K562 (cell line): ENCODE measurements around the gene DIP2A. TPM values are rescaled to one million over a fixed set of nuclear protein-coding genes. Genes with fewer than 3 reads are reported as not detected.

Source experiments
- DPF2 ChIP-seq: fragments of 450-650 bp; IDR thresholded peaks from 2 replicates; pipeline ENCODE4 v1.6.1; 2016
- E2F1 ChIP-seq: sonication (generic); formaldehyde crosslinking; IDR thresholded peaks from 2 replicates; pipeline ENCODE4 v1.8.1; 2023; ENCODE audit warnings: mild to moderate bottlenecking, missing genetic modification reagents, moderate library complexity
- ESRRA ChIP-seq: fragments of 450-650 bp; IDR thresholded peaks from 2 replicates; pipeline ENCODE4 v1.6.1; 2014; ENCODE audit warnings: low read depth, mild to moderate bottlenecking, moderate library complexity, borderline replicate concordance
- HDAC2 ChIP-seq: fragments of 450-650 bp; IDR thresholded peaks from 2 replicates; pipeline ENCODE4 v1.6.1; 2016; ENCODE audit warnings: mild to moderate bottlenecking
- HNRNPL ChIP-seq: fragments of 200-400 bp; formaldehyde crosslinking; IDR thresholded peaks from 2 replicates; pipeline ENCODE4 v1.6.1; 2017; ENCODE audit warnings: low read depth, mild to moderate bottlenecking, low read length
- JUND ChIP-seq, 2 experiments: IDR thresholded peaks; 2 replicates in 1 of 2; 3 replicates in 1 of 2; pipeline ENCODE4 v1.6.1; 2011; ENCODE audit warnings: borderline replicate concordance in 2 of 2, low read depth in 2 of 2, low read length in 2 of 2, improper control_type of control experiment in 1 of 2, missing biosample characterization in 1 of 2, missing genetic modification characterization in 1 of 2, missing genetic modification reagents in 1 of 2
- KDM1A ChIP-seq, 2 experiments: fragments of 450-650 bp; IDR thresholded peaks; 2 replicates each; pipeline ENCODE4 v1.6.1; 2016; ENCODE audit warnings: mild to moderate bottlenecking in 2 of 2
- LCOR ChIP-seq: sonication (generic); formaldehyde crosslinking; IDR thresholded peaks from 2 replicates; pipeline ENCODE4 v1.8.0; 2022; ENCODE audit warnings: mild to moderate bottlenecking, missing genetic modification reagents
- NFRKB ChIP-seq: fragments of 450-650 bp; IDR thresholded peaks from 2 replicates; pipeline ENCODE4 v1.6.1; 2016; ENCODE audit warnings: low read depth
- PHF8 ChIP-seq: fragments of 200-600 bp; sonication (generic); IDR thresholded peaks from 2 replicates; pipeline ENCODE4 v1.6.1; 2012; ENCODE audit warnings: mixed run types, mild to moderate bottlenecking, inconsistent platforms, low read length, moderate library complexity, borderline replicate concordance
- PML ChIP-seq: IDR thresholded peaks from 2 replicates; pipeline ENCODE4 v1.6.1; 2012; ENCODE audit warnings: low read length, inconsistent platforms
- SAP30 ChIP-seq: fragments of 200-600 bp; sonication (generic); IDR thresholded peaks from 2 replicates; pipeline ENCODE4 v1.6.1; 2012; ENCODE audit warnings: borderline replicate concordance, low read depth, mild to moderate bottlenecking, moderate library complexity, low read length, control low read depth, inconsistent platforms; ENCODE audit not compliant: insufficient read depth, poor library complexity, severe bottlenecking
- TCF3 ChIP-seq: sonication (generic); formaldehyde crosslinking; IDR thresholded peaks from 2 replicates; pipeline ENCODE4 v1.4.0; 2020; ENCODE audit warnings: mild to moderate bottlenecking, missing genetic modification reagents
- TCF7 ChIP-seq: sonication (generic); IDR thresholded peaks from 2 replicates; pipeline ENCODE4 v1.6.1; 2016; ENCODE audit warnings: antibody characterized with exemption, borderline replicate concordance
- TOE1 ChIP-seq, 2 experiments: fragments of 450-650 bp in 1 of 2; sonication (generic) in 1 of 2; formaldehyde crosslinking in 1 of 2; IDR thresholded peaks; 2 replicates each; pipeline versions ENCODE4 v1.7.1 to v1.8.0; 2016 to 2022; ENCODE audit warnings: borderline replicate concordance in 2 of 2, mild to moderate bottlenecking in 2 of 2, antibody characterized with exemption in 1 of 2, inconsistent platforms in 1 of 2, low read depth in 1 of 2, missing genetic modification reagents in 1 of 2, moderate library complexity in 1 of 2
- ZBTB1 ChIP-seq: sonication (generic); formaldehyde crosslinking; IDR thresholded peaks from 2 replicates; pipeline ENCODE4 v1.8.1; 2023; ENCODE audit warnings: missing genetic modification reagents, low read depth, mild to moderate bottlenecking, borderline replicate concordance
- ZBTB7A ChIP-seq: IDR thresholded peaks from 2 replicates; pipeline ENCODE4 v1.6.1; 2011; ENCODE audit warnings: low read depth, mild to moderate bottlenecking, low read length, moderate library complexity, borderline replicate concordance; ENCODE audit not compliant: control insufficient read depth
- ZNF316 ChIP-seq: fragments of 450-650 bp; IDR thresholded peaks from 2 replicates; pipeline ENCODE4 v1.6.1; 2016
- polyA plus RNA-seq, 8 experiments: library from polyadenylated mRNA; depleted of rRNA in 4 of 8; stranded (reverse) in 5 of 8; unstranded in 3 of 8; fragments of >200 nt; fragmentation: Nextera tagmentation in 2 of 8; fragmentation: Illumina TruSeq in 1 of 8; extraction: Ambion mirVana in 2 of 8; extraction: Trizol in 1 of 8; gene quantifications; 2 replicates each; pipeline versions ENCODE4 v1.2.1 to v1.2.3, GENCODE V29; 2011 to 2014; ENCODE audit warnings: inconsistent platforms in 1 of 8, missing spikeins in 1 of 8
- total RNA-seq, 7 experiments: library from RNA; depleted of rRNA in 6 of 7; stranded (reverse); fragments of >200 nt in 6 of 7; fragmentation: Illumina TruSeq in 2 of 7; extraction: Trizol in 2 of 7; gene quantifications; 2 replicates each; pipeline versions ENCODE4 v1.2.1 to v1.2.3, GENCODE V29; 2011 to 2021; ENCODE audit warnings: low replicate concordance in 1 of 7
- TF ChIP-seq, protein P1 (sequence below): sonication (generic); formaldehyde crosslinking; IDR thresholded peaks from 2 replicates; pipeline ENCODE4 v1.8.0; 2022; ENCODE audit warnings: mild to moderate bottlenecking, low read depth, missing genetic modification reagents
- TF ChIP-seq, protein P2 (sequence below): sonication (generic); IDR thresholded peaks from 2 replicates; pipeline ENCODE4 v1.6.1; 2016
- TF ChIP-seq, protein P3 (sequence below): fragments of 450-650 bp; IDR thresholded peaks from 2 replicates; pipeline ENCODE4 v1.6.1; 2016; ENCODE audit warnings: antibody characterized with exemption

DIP2A gene
- total and polyA plus RNA-seq, 9 of the 15 experiments (the other 6 are each of a cell fraction or from before 2014, with no cell fraction given): 4.3 to 34.5 (median 20.3) TPM

- TF ChIP-seq, protein P1, sequence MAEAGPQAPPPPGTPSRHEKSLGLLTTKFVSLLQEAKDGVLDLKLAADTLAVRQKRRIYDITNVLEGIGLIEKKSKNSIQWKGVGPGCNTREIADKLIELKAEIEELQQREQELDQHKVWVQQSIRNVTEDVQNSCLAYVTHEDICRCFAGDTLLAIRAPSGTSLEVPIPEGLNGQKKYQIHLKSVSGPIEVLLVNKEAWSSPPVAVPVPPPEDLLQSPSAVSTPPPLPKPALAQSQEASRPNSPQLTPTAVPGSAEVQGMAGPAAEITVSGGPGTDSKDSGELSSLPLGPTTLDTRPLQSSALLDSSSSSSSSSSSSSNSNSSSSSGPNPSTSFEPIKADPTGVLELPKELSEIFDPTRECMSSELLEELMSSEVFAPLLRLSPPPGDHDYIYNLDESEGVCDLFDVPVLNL (CRISPR knock-in tag): peak; percentile 96
- TF ChIP-seq ZNF316: no peak
- TF ChIP-seq, protein P2, sequence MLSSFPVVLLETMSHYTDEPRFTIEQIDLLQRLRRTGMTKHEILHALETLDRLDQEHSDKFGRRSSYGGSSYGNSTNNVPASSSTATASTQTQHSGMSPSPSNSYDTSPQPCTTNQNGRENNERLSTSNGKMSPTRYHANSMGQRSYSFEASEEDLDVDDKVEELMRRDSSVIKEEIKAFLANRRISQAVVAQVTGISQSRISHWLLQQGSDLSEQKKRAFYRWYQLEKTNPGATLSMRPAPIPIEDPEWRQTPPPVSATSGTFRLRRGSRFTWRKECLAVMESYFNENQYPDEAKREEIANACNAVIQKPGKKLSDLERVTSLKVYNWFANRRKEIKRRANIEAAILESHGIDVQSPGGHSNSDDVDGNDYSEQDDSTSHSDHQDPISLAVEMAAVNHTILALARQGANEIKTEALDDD: peak; percentile 69; the same call in 1 of the 2 replicates
- TF ChIP-seq ZBTB7A: peak; percentile 88; the same call in 1 of the 2 replicates
- TF ChIP-seq HNRNPL: peak; percentile 68; the same call in 1 of the 2 replicates
- TF ChIP-seq TCF3 (CRISPR knock-in tag): 0 out of 2 replicates have a peak, but pooled peaks have one; percentile 10
- TF ChIP-seq NFRKB: peak; percentile 92
- peak; percentile 96 for TF ChIP-seq E2F1
- no peak for TF ChIP-seq KDM1A (IDR thresholded peaks at IDR 0.05)
- TF ChIP-seq ZBTB1: peak; percentile 77; the same call in 1 of the 2 replicates
- TF ChIP-seq JUND (IDR thresholded peaks at IDR 0.05; ENCODE audit: borderline replicate concordance, low read depth, low read length): peak; percentile 62; the same call in 1 of the 2 replicates
- TF ChIP-seq JUND (tag; IDR thresholded peaks at IDR 0.05; ENCODE audit: borderline replicate concordance, low read depth, low read length): peak; percentile 22; the same call in 1 of the 3 replicates
- peak; percentile 100 for TF ChIP-seq ESRRA
- TF ChIP-seq DPF2: peak; percentile 70; the same call in 1 of the 2 replicates
- TF ChIP-seq SAP30: peak; percentile 86
- TF ChIP-seq PHF8: peak; percentile 92
- peak; percentile 73 for TF ChIP-seq PML
- peak; percentile 50; the same call in 1 of the 2 replicates for TF ChIP-seq TCF7
- TF ChIP-seq TOE1 (IDR thresholded peaks at IDR 0.05; ENCODE audit: borderline replicate concordance): peak; percentile 79
- 0 out of 2 replicates have a peak, but pooled peaks have one; percentile 82 for TF ChIP-seq TOE1 (CRISPR knock-in tag; IDR thresholded peaks at IDR 0.05; ENCODE audit: borderline replicate concordance, low read depth)
- no peak; the same call in 1 of the 2 replicates for TF ChIP-seq HDAC2
- TF ChIP-seq LCOR (CRISPR knock-in tag): peak; percentile 91; the same call in 1 of the 2 replicates
- TF ChIP-seq, protein P3, sequence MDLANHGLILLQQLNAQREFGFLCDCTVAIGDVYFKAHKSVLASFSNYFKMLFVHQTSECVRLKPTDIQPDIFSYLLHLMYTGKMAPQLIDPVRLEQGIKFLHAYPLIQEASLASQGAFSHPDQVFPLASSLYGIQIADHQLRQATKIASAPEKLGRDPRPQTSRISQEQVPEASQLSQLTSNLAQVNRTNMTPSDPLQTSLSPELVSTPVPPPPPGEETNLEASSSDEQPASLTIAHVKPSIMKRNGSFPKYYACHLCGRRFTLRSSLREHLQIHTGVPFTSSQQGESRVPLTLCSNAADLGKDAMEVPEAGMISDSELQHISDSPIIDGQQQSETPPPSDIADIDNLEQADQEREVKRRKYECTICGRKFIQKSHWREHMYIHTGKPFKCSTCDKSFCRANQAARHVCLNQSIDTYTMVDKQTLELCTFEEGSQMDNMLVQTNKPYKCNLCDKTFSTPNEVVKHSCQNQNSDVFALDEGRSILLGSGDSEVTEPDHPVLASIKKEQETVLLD: peak; percentile 68; the same call in 1 of the 2 replicates
Observed at GRCh38 chr21:46458315-46459023, at the start of gene DIP2A (continued).
